Lower leg skin (tissue), 3 donors: ENCODE results near the gene ZNF396.

Experiments
- POLR2A ChIP-seq, 2 donors: fragments of 450-650 bp; IDR thresholded peaks; one replicate each; pipeline ENCODE4 v1.6.1; 2016 to 2017; ENCODE audit warnings: antibody characterized with exemption in 2 of 2, mild to moderate bottlenecking in 1 of 2, moderate library complexity in 1 of 2
- TF ChIP-seq, protein P1 (sequence below), 3 donors: fragments of 450-650 bp; IDR thresholded peaks; one replicate each; pipeline ENCODE4 v1.5.1; 2016; ENCODE audit warnings: antibody characterized with exemption in 3 of 3, mild to moderate bottlenecking in 3 of 3, moderate library complexity in 2 of 3

DNA sequence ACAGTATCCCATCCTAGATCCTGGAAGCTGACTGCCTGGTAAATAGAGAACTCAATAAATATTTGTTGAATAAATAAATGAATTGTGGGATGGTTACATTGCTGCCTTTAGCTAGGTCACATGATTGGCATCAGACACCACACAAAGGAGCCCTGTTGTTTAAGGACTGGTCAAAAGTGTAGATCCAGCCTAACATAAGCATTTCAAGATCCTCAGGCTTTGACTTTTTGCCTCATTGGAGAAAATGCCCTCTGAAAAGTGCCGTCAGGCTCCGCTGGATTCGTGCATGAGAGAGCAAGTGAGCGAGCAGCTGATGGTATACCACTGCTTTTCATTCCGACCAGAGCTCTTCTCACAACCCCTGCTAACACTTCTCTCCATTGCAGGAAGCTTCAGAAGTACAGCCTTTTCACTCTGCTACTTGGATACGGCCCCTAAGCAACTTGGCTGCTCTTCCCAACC, 31.6 kb downstream of the ZNF396 start:
- TF ChIP-seq, protein P1, sequence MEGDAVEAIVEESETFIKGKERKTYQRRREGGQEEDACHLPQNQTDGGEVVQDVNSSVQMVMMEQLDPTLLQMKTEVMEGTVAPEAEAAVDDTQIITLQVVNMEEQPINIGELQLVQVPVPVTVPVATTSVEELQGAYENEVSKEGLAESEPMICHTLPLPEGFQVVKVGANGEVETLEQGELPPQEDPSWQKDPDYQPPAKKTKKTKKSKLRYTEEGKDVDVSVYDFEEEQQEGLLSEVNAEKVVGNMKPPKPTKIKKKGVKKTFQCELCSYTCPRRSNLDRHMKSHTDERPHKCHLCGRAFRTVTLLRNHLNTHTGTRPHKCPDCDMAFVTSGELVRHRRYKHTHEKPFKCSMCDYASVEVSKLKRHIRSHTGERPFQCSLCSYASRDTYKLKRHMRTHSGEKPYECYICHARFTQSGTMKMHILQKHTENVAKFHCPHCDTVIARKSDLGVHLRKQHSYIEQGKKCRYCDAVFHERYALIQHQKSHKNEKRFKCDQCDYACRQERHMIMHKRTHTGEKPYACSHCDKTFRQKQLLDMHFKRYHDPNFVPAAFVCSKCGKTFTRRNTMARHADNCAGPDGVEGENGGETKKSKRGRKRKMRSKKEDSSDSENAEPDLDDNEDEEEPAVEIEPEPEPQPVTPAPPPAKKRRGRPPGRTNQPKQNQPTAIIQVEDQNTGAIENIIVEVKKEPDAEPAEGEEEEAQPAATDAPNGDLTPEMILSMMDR (IDR thresholded peaks at IDR 0.05) = no peak
- no peak for TF ChIP-seq POLR2A (IDR thresholded peaks at IDR 0.05)
